IPS-20b (cell line): ENCODE results near the gene LARP1B.
"Not testable (repeated sequence)": the region's sequence is repeated elsewhere in the genome, so short reads cannot be mapped to it uniquely, and the experiment has no call there.

Experiments
- H3K27ac ChIP-seq: one replicate; pipeline ENCODE4 v1.5.1; 2013; ENCODE audit warnings: low read length
- H3K27me3 ChIP-seq: 2 replicates; pipeline ENCODE4 v1.6.1; 2013; ENCODE audit warnings: mild to moderate bottlenecking, low read length, inconsistent platforms; ENCODE audit not compliant: insufficient read depth
- H3K36me3 ChIP-seq: 2 replicates; pipeline ENCODE4 v1.6.1; 2013; ENCODE audit warnings: low read depth, mild to moderate bottlenecking, inconsistent platforms, low read length, moderate library complexity; ENCODE audit not compliant: insufficient read depth
- H3K4me1 ChIP-seq: 2 replicates; pipeline ENCODE4 v1.6.1; 2013; ENCODE audit warnings: mild to moderate bottlenecking, control low read depth, inconsistent platforms, low read length, moderate library complexity; ENCODE audit not compliant: insufficient read depth
- H3K4me3 ChIP-seq: 2 replicates; pipeline ENCODE4 v1.5.1; 2013; ENCODE audit warnings: mild to moderate bottlenecking, low read length, inconsistent platforms
- H3K9ac ChIP-seq: 2 replicates; pipeline ENCODE4 v1.6.1; 2013; ENCODE audit warnings: low read depth, mild to moderate bottlenecking, inconsistent platforms, low read length, moderate library complexity
- H3K9me3 ChIP-seq: 2 replicates; pipeline ENCODE4 v1.6.1; 2013; ENCODE audit warnings: mild to moderate bottlenecking, low read depth, low read length, inconsistent platforms; ENCODE audit not compliant: insufficient read depth

LARP1B gene

GRCh38 chr4:128145727-128146126 is 84.6 kb downstream of the LARP1B start:
- Histone ChIP-seq H3K4me3 (no peak overlapping the region), H3K27ac (no peak overlapping the region), H3K9ac (no peak overlapping the region), H3K27me3 (no peaks in the 10 kb centered on the region), H3K4me1 (peaks cover 6% of the 10 kb centered on the region; the same call in 1 of the 2 replicates), H3K9me3 (peaks cover 9% of the 10 kb centered on the region; the same call in 1 of the 2 replicates), H3K36me3 (no peaks in the 10 kb centered on the region)

- Histone ChIP-seq H3K9ac (no peak overlapping the region), H3K4me3 (no peak overlapping the region), H3K9me3 (no peaks in the 10 kb centered on the region), H3K36me3 (no peaks in the 10 kb centered on the region), H3K4me1 (no peaks in the 10 kb centered on the region), H3K27ac (no peak overlapping the region), H3K27me3 (no peaks in the 10 kb centered on the region)
Measured at GRCh38 chr4:128153800-128154199, 92.7 kb downstream of the LARP1B start.

GRCh38 chr4:128155231-128155855 is 94.2 kb downstream of the LARP1B start:
- no peaks in the 10 kb centered on the region for H3K36me3 ChIP-seq
- H3K4me3 ChIP-seq, result no peak overlapping the region
- H3K4me1 ChIP-seq, result no peaks in the 10 kb centered on the region
- H3K27me3 ChIP-seq, result no peaks in the 10 kb centered on the region
- H3K9ac ChIP-seq, result no peak overlapping the region
- no peak overlapping the region for H3K27ac ChIP-seq
- no peaks in the 10 kb centered on the region for H3K9me3 ChIP-seq

- Histone ChIP-seq H3K4me3 (no peak overlapping the region), H3K9me3 (no peaks in the 10 kb centered on the region), H3K27ac (no peak overlapping the region), H3K36me3 (no peaks in the 10 kb centered on the region), H3K9ac (no peak overlapping the region), H3K27me3 (no peaks in the 10 kb centered on the region), H3K4me1 (no peaks in the 10 kb centered on the region)
Measured at GRCh38 chr4:128155874-128156456, 94.9 kb downstream of the LARP1B start.

- not testable (repeated sequence) for H3K4me3 ChIP-seq, H3K36me3 ChIP-seq, H3K27me3 ChIP-seq, H3K9ac ChIP-seq, H3K4me1 ChIP-seq, H3K9me3 ChIP-seq, H3K27ac ChIP-seq
Measured at GRCh38 chr4:128156472-128156871, 95.4 kb downstream of the LARP1B start.

- no peak overlapping the region for H3K4me3 ChIP-seq
- no peak overlapping the region for H3K27ac ChIP-seq
- H3K36me3 ChIP-seq, result no peaks in the 10 kb centered on the region
- H3K4me1 ChIP-seq, result peaks cover 18% of the 10 kb centered on the region
- H3K27me3 ChIP-seq, result no peaks in the 10 kb centered on the region
- no peaks in the 10 kb centered on the region for H3K9me3 ChIP-seq
- H3K9ac ChIP-seq, result no peak overlapping the region
Measured at GRCh38 chr4:128158894-128159293, 97.8 kb downstream of the LARP1B start.

- Histone ChIP-seq H3K27ac (no peak overlapping the region), H3K36me3 (no peaks in the 10 kb centered on the region), H3K4me3 (no peak overlapping the region), H3K27me3 (no peaks in the 10 kb centered on the region), H3K9ac (no peak overlapping the region), H3K9me3 (no peaks in the 10 kb centered on the region), H3K4me1 (peaks cover 18% of the 10 kb centered on the region)
Measured at GRCh38 chr4:128159967-128160366, 98.9 kb downstream of the LARP1B start.

GRCh38 chr4:128161138-128161537 is 100.0 kb downstream of the LARP1B start:
- Histone ChIP-seq H3K4me1 (peaks cover 18% of the 10 kb centered on the region), H3K27ac (no peak overlapping the region), H3K9me3 (no peaks in the 10 kb centered on the region), H3K4me3 (no peak overlapping the region), H3K36me3 (no peaks in the 10 kb centered on the region), H3K9ac (no peak overlapping the region), H3K27me3 (no peaks in the 10 kb centered on the region)

GRCh38 chr4:128162434-128162833 is 101.3 kb downstream of the LARP1B start:
- no peak overlapping the region for H3K9ac ChIP-seq
- no peak overlapping the region for H3K27ac ChIP-seq

GRCh38 chr4:128163177-128164117 is 102.3 kb downstream of the LARP1B start:
- Histone ChIP-seq H3K4me1 (peaks cover 18% of the 10 kb centered on the region), H3K27ac (no peak overlapping the region), H3K27me3 (no peaks in the 10 kb centered on the region), H3K9me3 (no peaks in the 10 kb centered on the region), H3K4me3 (no peak overlapping the region; the same call in 1 of the 2 replicates), H3K9ac (no peak overlapping the region), H3K36me3 (no peaks in the 10 kb centered on the region)

More at GRCh38 chr4:128162434-128162833, 101.3 kb downstream of the LARP1B start:
- Histone ChIP-seq H3K27me3 (no peaks in the 10 kb centered on the region), H3K9me3 (no peaks in the 10 kb centered on the region), H3K4me1 (peaks cover 18% of the 10 kb centered on the region), H3K4me3 (no peak overlapping the region), H3K36me3 (no peaks in the 10 kb centered on the region)

GRCh38 chr4:128166982-128167381 is 105.9 kb downstream of the LARP1B start:
- Histone ChIP-seq H3K9ac (no peak overlapping the region), H3K27ac (no peak overlapping the region), H3K27me3 (no peaks in the 10 kb centered on the region), H3K4me1 (peaks cover 14% of the 10 kb centered on the region), H3K36me3 (no peaks in the 10 kb centered on the region), H3K4me3 (no peak overlapping the region), H3K9me3 (no peaks in the 10 kb centered on the region)
